ENCODE measurements around the gene PRG2.

PRG2 gene

DNA sequence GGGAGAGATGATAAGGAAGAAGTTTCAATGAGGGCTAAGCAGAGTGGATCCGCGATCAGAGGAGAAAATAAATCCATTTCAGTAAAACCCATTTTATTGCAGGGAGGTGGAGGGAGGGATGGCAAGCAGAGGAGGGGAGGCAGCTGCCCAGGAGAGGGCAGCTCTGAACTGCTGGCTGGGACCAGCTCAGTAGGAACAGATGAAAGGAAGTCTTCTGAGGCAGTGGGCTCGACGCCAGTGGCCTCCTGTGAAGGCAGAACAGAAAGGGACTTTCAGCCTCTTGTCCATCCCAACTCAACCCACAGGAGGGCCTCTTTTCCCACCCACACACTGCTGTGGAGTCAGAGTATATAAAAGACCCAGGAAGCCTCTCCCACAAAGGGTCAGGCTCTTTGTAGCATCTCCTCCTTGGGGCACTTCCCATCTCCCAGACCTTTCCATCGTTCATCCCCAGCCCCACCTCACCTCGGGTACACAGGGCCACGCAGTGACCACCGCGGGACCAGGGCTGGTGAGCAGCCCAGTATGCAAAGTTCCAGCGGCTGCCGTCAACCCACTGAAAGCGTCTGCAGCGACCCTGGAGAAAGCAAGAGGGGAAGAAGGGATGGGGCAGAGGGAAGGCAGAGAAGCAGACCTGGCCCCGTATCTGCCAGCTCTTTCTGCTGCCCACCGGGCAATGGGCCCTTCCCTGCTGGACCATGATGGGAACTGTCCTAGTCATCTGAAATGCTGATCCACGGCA, 3.0 kb downstream of the PRG2 start:
- Histone ChIP-seq H3K9me3 (ENCODE audit: control insufficient read depth in 5 of 5, low read length in 5 of 5) (no peaks in the 10 kb centered on the region), H3K4me1 (ENCODE audit: control insufficient read depth in 5 of 5, insufficient read depth in 5 of 5, low read length in 5 of 5) (peaks cover 0 to 3% (median 0%) of the 10 kb centered on the region in 5 donors), H3K27me3 (ENCODE audit: control insufficient read depth in 5 of 5, insufficient read depth in 4 of 5, low read length in 5 of 5) (no peaks in the 10 kb centered on the region), H3K36me3 (ENCODE audit: control insufficient read depth in 5 of 5, insufficient read depth in 5 of 5, low read length in 5 of 5) (no peaks in the 10 kb centered on the region), H3K4me3 (ENCODE audit: low read depth in 1 of 5, low read length in 5 of 5) (no peak overlapping the region), H3K9ac (ENCODE audit: low read length in 5 of 5) (no peak overlapping the region), H3K27ac (ENCODE audit: low read depth, low read length) (no peak overlapping the region)

DNA sequence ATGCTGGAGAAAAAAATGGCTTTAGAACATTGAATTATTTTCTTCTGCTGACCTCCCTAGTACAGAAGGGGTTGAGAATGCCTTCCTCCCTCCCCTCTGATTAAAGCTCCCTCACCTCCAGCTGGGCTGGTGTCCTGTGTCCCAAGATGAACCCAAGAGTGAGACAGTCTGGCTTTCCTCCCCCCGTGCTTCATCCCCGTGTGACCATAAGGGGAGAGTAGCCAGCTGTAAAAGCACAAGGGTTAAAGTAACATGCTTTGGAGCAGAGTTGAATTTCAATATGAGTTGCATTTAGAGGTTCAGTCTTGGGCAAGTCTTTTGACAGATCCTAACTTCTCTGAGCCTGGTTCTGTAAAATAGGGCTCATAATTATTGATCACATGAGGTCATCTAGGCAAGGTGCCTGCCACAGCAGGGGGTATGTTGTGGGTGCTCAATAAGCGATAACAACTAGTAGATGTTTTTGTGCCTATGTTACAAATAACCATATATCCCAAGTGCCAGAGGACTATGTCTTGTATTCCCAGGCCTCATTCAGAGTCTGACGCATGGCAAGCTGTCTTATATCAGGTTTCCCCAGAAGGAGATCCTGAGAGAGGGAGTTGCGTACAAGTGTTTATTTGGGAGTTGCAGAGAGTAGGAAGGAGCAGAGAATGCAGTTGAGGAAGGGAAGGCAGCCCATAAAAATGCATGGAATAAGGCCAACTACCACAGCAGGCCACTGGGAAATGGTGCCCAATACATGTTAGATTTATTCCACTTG, 4.1 kb downstream of the PRG2 start:
- no peak overlapping the region for H3K4me3 ChIP-seq (ENCODE audit: low read depth in 1 of 5, low read length in 5 of 5)
- H3K9ac ChIP-seq (ENCODE audit: low read length in 5 of 5) = no peak overlapping the region
- no peaks in the 10 kb centered on the region for H3K27me3 ChIP-seq (ENCODE audit: control insufficient read depth in 5 of 5, insufficient read depth in 4 of 5, low read length in 5 of 5)
- H3K4me1 ChIP-seq (ENCODE audit: control insufficient read depth in 5 of 5, insufficient read depth in 5 of 5, low read length in 5 of 5) = peaks cover 0 to 3% (median 0%) of the 10 kb centered on the region in 5 donors
- H3K36me3 ChIP-seq (ENCODE audit: control insufficient read depth in 5 of 5, insufficient read depth in 5 of 5, low read length in 5 of 5) = no peaks in the 10 kb centered on the region
- H3K9me3 ChIP-seq (ENCODE audit: control insufficient read depth in 5 of 5, low read length in 5 of 5) = no peaks in the 10 kb centered on the region
- H3K27ac ChIP-seq (ENCODE audit: low read depth, low read length) = no peak overlapping the region

DNA sequence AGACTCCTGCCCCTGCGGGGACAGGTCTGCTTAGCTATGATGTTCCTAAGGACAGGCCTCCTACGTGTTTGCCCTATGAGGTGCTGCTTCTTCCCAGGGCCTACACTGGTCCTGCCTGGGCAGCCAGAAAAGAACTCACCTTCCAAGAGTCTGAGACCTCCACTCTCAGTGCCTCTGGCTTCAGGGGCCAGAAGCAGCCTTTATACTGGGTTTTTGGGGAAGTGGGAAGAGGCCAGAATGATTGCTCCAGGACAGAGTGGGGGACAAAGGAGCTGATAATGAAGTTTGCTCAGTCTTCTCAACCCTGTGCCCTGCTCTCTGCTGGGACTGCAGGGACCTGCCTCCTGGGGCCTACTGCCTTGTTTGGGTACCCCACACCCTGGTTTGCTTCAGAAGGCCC, 9.5 kb downstream of the PRG2 start, which contains the start of gene PRG3:
TSS of gene PRG3 (minus strand) at position 176 of the 400 bp plus-strand sequence. CDS start 442 bp downstream, outside the sequence.
- Histone ChIP-seq H3K9me3 (ENCODE audit: control insufficient read depth in 5 of 5, low read length in 5 of 5) (no peaks in the 10 kb centered on the region), H3K27ac (ENCODE audit: low read depth, low read length) (no peak within 1 kb of the TSS), H3K9ac (ENCODE audit: low read length in 5 of 5) (no peak within 1 kb of the TSS), H3K27me3 (ENCODE audit: control insufficient read depth in 5 of 5, insufficient read depth in 4 of 5, low read length in 5 of 5) (peaks cover 0 to 13% (median 6%) of the 10 kb centered on the region in 5 donors), H3K4me1 (ENCODE audit: control insufficient read depth in 5 of 5, insufficient read depth in 5 of 5, low read length in 5 of 5) (no peaks in the 10 kb centered on the region), H3K36me3 (ENCODE audit: control insufficient read depth in 5 of 5, insufficient read depth in 5 of 5, low read length in 5 of 5) (no peaks in the 10 kb centered on the region), H3K4me3 (ENCODE audit: low read depth in 1 of 5, low read length in 5 of 5) (no peak within 1 kb of the TSS)

DNA sequence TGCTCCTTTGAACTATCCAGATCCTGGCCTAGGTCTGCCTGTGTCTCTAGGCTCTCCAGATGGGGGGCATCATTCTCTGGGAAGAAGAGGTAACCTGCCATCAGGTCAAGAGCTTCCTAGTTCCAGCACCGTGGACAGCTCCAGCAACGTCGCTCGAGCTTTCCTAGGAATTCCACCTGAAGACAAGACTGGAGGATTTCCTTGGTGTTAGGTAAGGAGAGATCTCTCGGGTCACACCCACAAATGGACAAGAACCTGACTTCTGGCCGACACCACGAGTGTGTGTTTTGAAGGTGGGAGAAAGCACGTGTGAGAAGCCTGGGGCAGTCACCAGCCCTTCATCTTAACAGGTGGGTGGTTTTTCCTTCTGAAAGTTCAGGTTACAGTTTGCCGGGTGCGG, 10.7 kb downstream of the PRG2 start:
- Histone ChIP-seq H3K4me1 (ENCODE audit: control insufficient read depth in 5 of 5, insufficient read depth in 5 of 5, low read length in 5 of 5) (peaks cover 0 to 9% (median 0%) of the 10 kb centered on the region in 5 donors), H3K4me3 (ENCODE audit: low read depth in 1 of 5, low read length in 5 of 5) (no peak overlapping the region), H3K9ac (ENCODE audit: low read length in 5 of 5) (no peak overlapping the region), H3K27ac (ENCODE audit: low read depth, low read length) (no peak overlapping the region), H3K27me3 (ENCODE audit: control insufficient read depth in 5 of 5, insufficient read depth in 4 of 5, low read length in 5 of 5) (peaks cover 0 to 13% (median 6%) of the 10 kb centered on the region in 5 donors), H3K9me3 (ENCODE audit: control insufficient read depth in 5 of 5, low read length in 5 of 5) (no peaks in the 10 kb centered on the region), H3K36me3 (ENCODE audit: control insufficient read depth in 5 of 5, insufficient read depth in 5 of 5, low read length in 5 of 5) (no peaks in the 10 kb centered on the region)

DNA sequence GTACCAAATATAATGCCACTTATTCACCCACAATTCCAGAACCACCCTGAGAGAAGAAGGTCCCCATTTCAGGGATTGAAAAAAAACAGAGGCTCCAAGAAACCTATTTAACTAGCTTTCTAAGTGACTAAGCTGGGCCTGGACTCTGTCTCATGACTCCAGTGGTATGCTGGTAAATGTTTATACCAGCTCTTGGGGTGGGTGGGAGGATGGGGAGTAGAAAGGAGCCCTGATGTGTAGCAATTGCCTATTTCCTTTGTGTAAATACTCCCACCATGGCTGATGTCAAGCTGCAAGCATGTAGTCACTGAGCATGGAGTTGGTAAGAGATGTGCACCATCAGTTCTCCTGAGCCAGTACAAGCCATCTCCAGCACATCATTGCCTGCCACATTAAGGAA, 12.3 kb downstream of the PRG2 start:
- no peak overlapping the region for H3K9ac ChIP-seq (ENCODE audit: low read length in 5 of 5)

DNA sequence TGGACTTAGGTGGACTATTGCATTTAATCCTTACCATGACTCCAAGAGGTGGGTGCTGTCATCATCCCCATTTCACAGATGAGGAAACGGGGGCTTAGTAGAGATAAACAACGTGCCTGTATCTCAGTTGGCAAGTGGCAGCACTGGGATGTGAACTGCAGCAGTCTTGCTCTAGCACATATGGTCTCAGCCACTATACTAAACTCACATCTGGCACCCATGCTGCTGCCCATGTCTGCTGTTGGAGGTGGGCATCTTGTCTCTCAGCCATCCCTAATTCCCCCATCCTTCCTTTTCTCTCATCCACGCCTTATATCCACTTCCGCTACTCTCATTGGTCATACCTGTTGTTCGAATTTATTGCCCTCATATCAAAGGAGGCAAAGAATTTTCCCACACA, 13.3 kb downstream of the PRG2 start:
- Histone ChIP-seq H3K27ac (ENCODE audit: low read depth, low read length) (no peak overlapping the region), H3K27me3 (ENCODE audit: control insufficient read depth in 5 of 5, insufficient read depth in 4 of 5, low read length in 5 of 5) (peaks cover 0 to 13% (median 6%) of the 10 kb centered on the region in 5 donors), H3K4me3 (ENCODE audit: low read depth in 1 of 5, low read length in 5 of 5) (no peak overlapping the region), H3K9me3 (ENCODE audit: control insufficient read depth in 5 of 5, low read length in 5 of 5) (no peaks in the 10 kb centered on the region), H3K9ac (ENCODE audit: low read length in 5 of 5) (no peak overlapping the region), H3K36me3 (ENCODE audit: control insufficient read depth in 5 of 5, insufficient read depth in 5 of 5, low read length in 5 of 5) (no peaks in the 10 kb centered on the region), H3K4me1 (ENCODE audit: control insufficient read depth in 5 of 5, insufficient read depth in 5 of 5, low read length in 5 of 5) (peaks cover 0 to 23% (median 5%) of the 10 kb centered on the region in 5 donors)

More for the DNA sequence above, 12.3 kb downstream of the PRG2 start:
- no peaks in the 10 kb centered on the region for H3K9me3 ChIP-seq (ENCODE audit: control insufficient read depth in 5 of 5, low read length in 5 of 5)
- peaks cover 0 to 13% (median 6%) of the 10 kb centered on the region in 5 donors for H3K27me3 ChIP-seq (ENCODE audit: control insufficient read depth in 5 of 5, insufficient read depth in 4 of 5, low read length in 5 of 5)
- no peaks in the 10 kb centered on the region for H3K36me3 ChIP-seq (ENCODE audit: control insufficient read depth in 5 of 5, insufficient read depth in 5 of 5, low read length in 5 of 5)
- H3K27ac ChIP-seq (ENCODE audit: low read depth, low read length) = no peak overlapping the region
- H3K4me1 ChIP-seq (ENCODE audit: control insufficient read depth in 5 of 5, insufficient read depth in 5 of 5, low read length in 5 of 5) = peaks cover 0 to 12% (median 0%) of the 10 kb centered on the region in 5 donors
- H3K4me3 ChIP-seq (ENCODE audit: low read depth in 1 of 5, low read length in 5 of 5) = no peak overlapping the region

DNA sequence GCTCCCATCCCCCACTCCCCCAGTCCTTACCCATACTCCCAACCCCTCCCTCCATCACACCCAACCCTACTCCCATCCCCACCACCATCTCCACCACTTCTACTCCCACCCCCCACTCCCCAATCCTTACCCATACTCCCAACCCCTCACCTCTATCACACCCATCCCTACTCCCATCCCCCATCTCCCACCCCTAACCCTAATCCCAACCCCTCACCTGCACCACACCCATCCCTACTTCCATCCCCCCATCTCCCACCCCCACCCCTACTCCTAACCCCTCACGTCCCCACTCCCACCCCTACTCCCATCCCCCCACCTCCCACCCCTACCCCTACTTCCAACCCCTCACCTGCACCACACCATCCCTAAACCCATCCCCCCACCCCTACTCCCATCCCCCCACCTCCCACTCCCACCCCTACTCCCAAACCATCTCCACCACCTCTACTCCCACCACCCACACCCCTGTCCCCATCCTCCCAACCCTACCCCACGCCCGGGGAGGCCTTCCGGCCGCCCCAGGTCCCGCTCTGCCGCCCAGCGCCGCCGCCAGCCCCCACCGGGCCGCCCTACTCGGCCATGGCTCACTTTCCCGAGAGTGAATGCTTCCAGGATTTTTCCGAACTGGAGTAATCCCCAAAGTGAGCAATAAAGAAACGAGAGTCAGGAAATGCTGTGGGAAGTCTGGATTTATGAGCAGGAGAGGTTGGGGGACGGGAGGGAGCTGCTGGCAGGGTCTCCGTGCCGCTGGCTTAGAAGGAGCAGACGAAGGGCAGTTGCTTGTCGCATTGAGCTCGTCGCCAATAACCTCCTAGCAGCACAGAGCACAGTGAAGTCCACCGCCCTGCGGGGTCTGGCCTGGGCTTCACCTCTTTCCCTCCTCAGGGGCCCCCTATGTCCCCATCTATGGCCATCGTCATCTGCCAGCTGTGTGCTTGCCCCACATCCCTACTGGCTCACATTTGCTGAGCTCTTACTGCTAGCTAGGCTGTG, 14.1 kb downstream of the PRG2 start:
- Histone ChIP-seq H3K9ac (ENCODE audit: low read length in 5 of 5) (no peak overlapping the region), H3K36me3 (ENCODE audit: control insufficient read depth in 5 of 5, insufficient read depth in 5 of 5, low read length in 5 of 5) (no peaks in the 10 kb centered on the region), H3K4me1 (ENCODE audit: control insufficient read depth in 5 of 5, insufficient read depth in 5 of 5, low read length in 5 of 5) (peaks cover 0 to 23% (median 5%) of the 10 kb centered on the region in 5 donors), H3K27ac (ENCODE audit: low read depth, low read length) (no peak overlapping the region), H3K4me3 (ENCODE audit: low read depth in 1 of 5, low read length in 5 of 5) (no peak overlapping the region), H3K9me3 (ENCODE audit: control insufficient read depth in 5 of 5, low read length in 5 of 5) (no peaks in the 10 kb centered on the region), H3K27me3 (ENCODE audit: control insufficient read depth in 5 of 5, insufficient read depth in 4 of 5, low read length in 5 of 5) (peaks cover 0 to 13% (median 6%) of the 10 kb centered on the region in 5 donors)

DNA sequence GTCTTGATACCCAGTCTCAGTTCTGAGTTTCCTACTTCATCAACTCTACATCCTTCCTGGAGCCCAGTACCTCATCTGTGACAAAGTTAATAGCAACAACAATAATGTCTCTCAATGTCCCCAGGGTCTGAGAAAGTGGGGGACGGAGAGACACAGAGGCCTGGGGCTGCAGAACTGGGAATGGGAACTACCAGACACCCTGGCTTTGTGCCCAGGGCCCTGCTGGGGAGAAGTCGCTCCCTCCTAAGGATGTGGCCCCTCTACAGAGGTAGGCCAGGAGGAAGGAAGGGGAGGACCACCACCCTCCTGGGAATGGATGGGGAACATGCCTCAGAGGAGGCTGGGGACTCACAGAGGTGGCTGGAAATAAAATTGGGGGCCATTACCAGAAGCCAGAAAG, 15.0 kb downstream of the PRG2 start:
- Histone ChIP-seq H3K27me3 (ENCODE audit: control insufficient read depth in 5 of 5, insufficient read depth in 4 of 5, low read length in 5 of 5) (peaks cover 0 to 13% (median 6%) of the 10 kb centered on the region in 5 donors), H3K36me3 (ENCODE audit: control insufficient read depth in 5 of 5, insufficient read depth in 5 of 5, low read length in 5 of 5) (no peaks in the 10 kb centered on the region), H3K9me3 (ENCODE audit: control insufficient read depth in 5 of 5, low read length in 5 of 5) (no peaks in the 10 kb centered on the region), H3K4me1 (ENCODE audit: control insufficient read depth in 5 of 5, insufficient read depth in 5 of 5, low read length in 5 of 5) (peaks cover 0 to 23% (median 5%) of the 10 kb centered on the region in 5 donors), H3K27ac (ENCODE audit: low read depth, low read length) (no peak overlapping the region), H3K4me3 (ENCODE audit: low read depth in 1 of 5, low read length in 5 of 5) (no peak overlapping the region), H3K9ac (ENCODE audit: low read length in 5 of 5) (no peak overlapping the region)

DNA sequence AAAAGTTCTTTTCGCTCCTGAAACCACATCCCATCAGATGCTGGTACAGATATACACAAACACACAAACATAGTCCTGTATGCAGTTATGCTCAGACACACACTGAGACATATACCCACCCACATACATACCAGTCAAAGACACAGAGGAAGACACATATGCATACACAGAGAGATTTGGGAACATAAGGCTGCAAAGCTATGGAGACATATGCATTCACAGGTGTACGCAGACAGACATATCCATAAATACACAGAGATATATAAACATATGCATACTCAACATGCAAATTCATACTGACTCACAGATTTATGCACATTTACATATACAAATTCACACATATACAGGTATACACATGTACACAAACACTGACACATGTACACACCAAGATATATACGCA, 15.5 kb downstream of the PRG2 start:
- no peak overlapping the region for H3K4me3 ChIP-seq (ENCODE audit: low read depth in 1 of 5, low read length in 5 of 5)
- H3K27ac ChIP-seq (ENCODE audit: low read depth, low read length) = no peak overlapping the region
- H3K4me1 ChIP-seq (ENCODE audit: control insufficient read depth in 5 of 5, insufficient read depth in 5 of 5, low read length in 5 of 5) = peaks cover 0 to 23% (median 5%) of the 10 kb centered on the region in 5 donors
- H3K36me3 ChIP-seq (ENCODE audit: control insufficient read depth in 5 of 5, insufficient read depth in 5 of 5, low read length in 5 of 5) = no peaks in the 10 kb centered on the region
- H3K9me3 ChIP-seq (ENCODE audit: control insufficient read depth in 5 of 5, low read length in 5 of 5) = no peaks in the 10 kb centered on the region
- H3K27me3 ChIP-seq (ENCODE audit: control insufficient read depth in 5 of 5, insufficient read depth in 4 of 5, low read length in 5 of 5) = peaks cover 0 to 13% (median 6%) of the 10 kb centered on the region in 5 donors
- no peak overlapping the region for H3K9ac ChIP-seq (ENCODE audit: low read length in 5 of 5)
